Activated naive CD8-positive, alpha-beta T cell treated with anti-CD3 and anti-CD28 coated beads, Interleukin-2, amount 50 U/mL, for 16 hours (primary cell): Measurements from ENCODE around the gene PLEKHG3.

ENCODE experiments used
- DNase-seq: peaks from one replicate; pipeline ENCODE4 v3.0.0-alpha.2; 2020; ENCODE audit warnings: low read depth, low spot score

PLEKHG3 gene

GRCh38 chr14:64763801-64764621 is 59.8 kb downstream of the PLEKHG3 start:
- DNase-seq, result no peak

- DNase-seq, result peak; percentile 28
These were observed 60.7 kb downstream of the PLEKHG3 start for GRCh38 chr14:64764641-64765520.

GRCh38 chr14:64765740-64766302 is 61.6 kb downstream of the PLEKHG3 start:
- no peak for DNase-seq

GRCh38 chr14:64766430-64767151 is 62.4 kb downstream of the PLEKHG3 start:
- no peak for DNase-seq

GRCh38 chr14:64767215-64767964 is 63.2 kb downstream of the PLEKHG3 start:
- DNase-seq, result no peak

GRCh38 chr14:64768401-64769095 is 64.3 kb downstream of the PLEKHG3 start:
- DNase-seq, result no peak

GRCh38 chr14:64769096-64770020 is 65.1 kb downstream of the PLEKHG3 start:
- DNase-seq, result no peak

- no peak for DNase-seq
These were observed 66.5 kb downstream of the PLEKHG3 start for GRCh38 chr14:64770751-64771150.

- DNase-seq, result no peak
These were observed 66.9 kb downstream of the PLEKHG3 start for GRCh38 chr14:64771161-64771560.

GRCh38 chr14:64772397-64772950 is 68.2 kb downstream of the PLEKHG3 start:
- DNase-seq, result no peak

- DNase-seq, result no peak
These were observed 68.8 kb downstream of the PLEKHG3 start for GRCh38 chr14:64773046-64773445.

- DNase-seq, result no peak
These were observed 69.4 kb downstream of the PLEKHG3 start for GRCh38 chr14:64773577-64773976.

GRCh38 chr14:64774272-64774671 is 70.0 kb downstream of the PLEKHG3 start:
- no peak for DNase-seq

GRCh38 chr14:64775081-64775777 is 71.0 kb downstream of the PLEKHG3 start:
- DNase-seq, result no peak

- DNase-seq, result no peak
These were observed 73.2 kb downstream of the PLEKHG3 start for GRCh38 chr14:64777461-64777860.

GRCh38 chr14:64778104-64778754 is 74.0 kb downstream of the PLEKHG3 start:
- no peak for DNase-seq

- DNase-seq, result no peak
These were observed 75.2 kb downstream of the PLEKHG3 start for GRCh38 chr14:64779472-64779871.

- DNase-seq, result no peak
These were observed 78.0 kb downstream of the PLEKHG3 start for GRCh38 chr14:64782196-64782595.
